ENCODE measurements around the gene CLEC4A.
A peak's percentile ranks its signal among the peaks of the same experiment; 100 is the strongest.
"Not testable (repeated sequence)": the region's sequence is repeated elsewhere in the genome, so short reads cannot be mapped to it uniquely, and the experiment has no call there.

The CLEC4A gene

GRCh38 chr12:8082808-8083100, 40.7 kb upstream of the CLEC4A start:
- peaks cover 49% of the 10 kb centered on the region for H3K79me2 ChIP-seq (ENCODE audit: insufficient read depth, low read depth)

GRCh38 chr12:8084351-8084750, 39.1 kb upstream of the CLEC4A start:
- not testable (repeated sequence) for H3K4me3 ChIP-seq (IDR thresholded peaks at IDR 0.05; ENCODE audit: insufficient read depth, low read depth, low read length); H4K20me1 ChIP-seq (ENCODE audit: insufficient read depth); H3K36me3 ChIP-seq (ENCODE audit: insufficient read depth); H3K4me2 ChIP-seq; H3K9ac ChIP-seq; H3K27me3 ChIP-seq (ENCODE audit: insufficient read depth, low read depth); H3K27ac ChIP-seq; H2AFZ ChIP-seq (ENCODE audit: low read depth)
- peaks cover 61% of the 10 kb centered on the region for H3K79me2 ChIP-seq (ENCODE audit: insufficient read depth, low read depth)
- peaks cover 47% of the 10 kb centered on the region for H3K4me1 ChIP-seq (ENCODE audit: low read depth, poor library complexity, severe bottlenecking)

More at GRCh38 chr12:8082808-8083100, 40.7 kb upstream of the CLEC4A start:
- H3K4me1 ChIP-seq (ENCODE audit: low read depth, poor library complexity, severe bottlenecking): peaks cover 43% of the 10 kb centered on the region
- peak overlapping the region; percentile 72; the same call in 1 of the 2 replicates for H2AFZ ChIP-seq (ENCODE audit: low read depth)
- H3K4me2 ChIP-seq: peak overlapping the region; percentile 81
- no peak for TF ChIP-seq CTCF (conservative IDR thresholded peaks at IDR 0.05; ENCODE audit: low read depth, low read length)
- H3K27ac ChIP-seq: peak overlapping the region; percentile 96
- H3K9ac ChIP-seq: peak overlapping the region; percentile 90
- no peaks in the 10 kb centered on the region for H4K20me1 ChIP-seq (ENCODE audit: insufficient read depth)
- no peak overlapping the region for H3K4me3 ChIP-seq (IDR thresholded peaks at IDR 0.05; ENCODE audit: insufficient read depth, low read depth, low read length)
- no peaks in the 10 kb centered on the region for H3K27me3 ChIP-seq (ENCODE audit: insufficient read depth, low read depth)
- H3K36me3 ChIP-seq (ENCODE audit: insufficient read depth): no peaks in the 10 kb centered on the region

- Histone ChIP-seq H3K4me2 (peak overlapping the region; percentile 26; the same call in 1 of the 2 replicates), H3K4me1 (ENCODE audit: low read depth, poor library complexity, severe bottlenecking) (peaks cover 32% of the 10 kb centered on the region), H3K79me2 (ENCODE audit: insufficient read depth, low read depth) (peaks cover 60% of the 10 kb centered on the region), H3K27ac (no peak overlapping the region), H3K27me3 (ENCODE audit: insufficient read depth, low read depth) (no peaks in the 10 kb centered on the region), H3K9ac (no peak overlapping the region), H3K36me3 (ENCODE audit: insufficient read depth) (no peaks in the 10 kb centered on the region), H2AFZ (ENCODE audit: low read depth) (no peak overlapping the region), H3K4me3 (IDR thresholded peaks at IDR 0.05; ENCODE audit: insufficient read depth, low read depth, low read length) (no peak overlapping the region), H4K20me1 (ENCODE audit: insufficient read depth) (no peaks in the 10 kb centered on the region)
- no peak for TF ChIP-seq CTCF (conservative IDR thresholded peaks at IDR 0.05; ENCODE audit: low read depth, low read length)
These were observed 35.8 kb upstream of the CLEC4A start for GRCh38 chr12:8087666-8088065.

GRCh38 chr12:8088574-8088973, 34.8 kb upstream of the CLEC4A start:
- Histone ChIP-seq H4K20me1 (ENCODE audit: insufficient read depth) (no peaks in the 10 kb centered on the region), H3K36me3 (ENCODE audit: insufficient read depth) (no peaks in the 10 kb centered on the region), H3K27ac (no peak overlapping the region), H2AFZ (ENCODE audit: low read depth) (no peak overlapping the region), H3K4me1 (ENCODE audit: low read depth, poor library complexity, severe bottlenecking) (peaks cover 26% of the 10 kb centered on the region), H3K27me3 (ENCODE audit: insufficient read depth, low read depth) (no peaks in the 10 kb centered on the region), H3K79me2 (ENCODE audit: insufficient read depth, low read depth) (peaks cover 51% of the 10 kb centered on the region), H3K4me3 (IDR thresholded peaks at IDR 0.05; ENCODE audit: insufficient read depth, low read depth, low read length) (no peak overlapping the region), H3K9ac (no peak overlapping the region), H3K4me2 (no peak overlapping the region)
- no peak for TF ChIP-seq CTCF (conservative IDR thresholded peaks at IDR 0.05; ENCODE audit: low read depth, low read length)

- H3K27me3 ChIP-seq (ENCODE audit: insufficient read depth, low read depth); H4K20me1 ChIP-seq (ENCODE audit: insufficient read depth); H3K4me3 ChIP-seq (IDR thresholded peaks at IDR 0.05; ENCODE audit: insufficient read depth, low read depth, low read length); H3K9ac ChIP-seq; H2AFZ ChIP-seq (ENCODE audit: low read depth); H3K4me2 ChIP-seq; H3K27ac ChIP-seq; H3K36me3 ChIP-seq (ENCODE audit: insufficient read depth): not testable (repeated sequence)
- H3K79me2 ChIP-seq (ENCODE audit: insufficient read depth, low read depth): peaks cover 44% of the 10 kb centered on the region
- peaks cover 20% of the 10 kb centered on the region for H3K4me1 ChIP-seq (ENCODE audit: low read depth, poor library complexity, severe bottlenecking)
These were observed 34.1 kb upstream of the CLEC4A start for GRCh38 chr12:8089277-8089676.

All from KMS-11 (cell line).